H9 (cell line): ENCODE results near the gene MRPL18. TPM values are rescaled to one million over a fixed set of nuclear protein-coding genes. Genes with fewer than 3 reads are reported as not detected.
A peak's percentile ranks its signal among the peaks of the same experiment; 100 is the strongest.

Source experiments
- DNase-seq: peaks from one replicate; pipeline ENCODE4 v3.0.0-alpha.2; 2017
- H2AFZ ChIP-seq: one replicate; pipeline ENCODE4 v1.6.1; 2013; ENCODE audit warnings: mild to moderate bottlenecking, low read length, control low read depth, moderate library complexity
- H2AK5ac ChIP-seq: 2 replicates; pipeline ENCODE4 v1.6.1; 2013; ENCODE audit warnings: low read length, control low read depth, mixed read lengths; ENCODE audit not compliant: insufficient read length
- H2BK120ac ChIP-seq: one replicate; pipeline ENCODE4 v1.6.1; 2013; ENCODE audit warnings: low read depth, mild to moderate bottlenecking, low read length, control low read depth, inconsistent platforms; ENCODE audit not compliant: poor library complexity, severe bottlenecking
- H2BK12ac ChIP-seq: 2 replicates; pipeline ENCODE4 v1.6.1; 2013; ENCODE audit warnings: low read length, control low read depth, mixed read lengths, low read depth; ENCODE audit not compliant: insufficient read length
- H2BK15ac ChIP-seq: 2 replicates; pipeline ENCODE4 v1.6.1; 2013; ENCODE audit warnings: low read depth, low read length, control low read depth
- H2BK20ac ChIP-seq: one replicate; pipeline ENCODE4 v1.6.1; 2013; ENCODE audit warnings: low read depth, mild to moderate bottlenecking, low read length, control low read depth, inconsistent platforms; ENCODE audit not compliant: poor library complexity, severe bottlenecking
- H2BK5ac ChIP-seq: 2 replicates; pipeline ENCODE4 v1.6.1; 2013; ENCODE audit warnings: low read length, control low read depth, mixed read lengths; ENCODE audit not compliant: insufficient read length
- H3K14ac ChIP-seq: 2 replicates; pipeline ENCODE4 v1.6.1; 2013; ENCODE audit warnings: low read length, control low read depth; ENCODE audit not compliant: insufficient read depth
- H3K18ac ChIP-seq: 2 replicates; pipeline ENCODE4 v1.6.1; 2013; ENCODE audit warnings: low read depth, mild to moderate bottlenecking, mixed read lengths, low read length, control low read depth; ENCODE audit not compliant: insufficient read length
- H3K23ac ChIP-seq: 2 replicates; pipeline ENCODE4 v1.6.1; 2013; ENCODE audit warnings: low read length, control low read depth, mixed read lengths, low read depth; ENCODE audit not compliant: insufficient read length
- H3K23me2 ChIP-seq: 2 replicates; pipeline ENCODE4 v1.6.1; 2013; ENCODE audit warnings: low read depth, mild to moderate bottlenecking, mixed read lengths, low read length, control low read depth; ENCODE audit not compliant: insufficient read length, poor library complexity, severe bottlenecking
- H3K27ac ChIP-seq: 2 replicates; pipeline ENCODE4 v1.5.1; 2013; ENCODE audit warnings: low read length, control low read depth, mixed read lengths, low read depth; ENCODE audit not compliant: insufficient read length
- H3K27me3 ChIP-seq: 2 replicates; pipeline ENCODE4 v1.6.1; 2013; ENCODE audit warnings: low read length, control low read depth, inconsistent platforms; ENCODE audit not compliant: insufficient read depth
- H3K4ac ChIP-seq: 2 replicates; pipeline ENCODE4 v1.6.1; 2013; ENCODE audit warnings: low read depth, mild to moderate bottlenecking, control low read depth, inconsistent platforms, low read length, moderate library complexity
- H3K4me1 ChIP-seq: 2 replicates; pipeline ENCODE4 v1.6.1; 2013; ENCODE audit warnings: low read length, control low read depth, inconsistent platforms; ENCODE audit not compliant: insufficient read depth
- H3K4me2 ChIP-seq: 2 replicates; pipeline ENCODE4 v1.6.1; 2013; ENCODE audit warnings: low read length, control low read depth, mixed read lengths; ENCODE audit not compliant: insufficient read length, insufficient read depth
- H3K56ac ChIP-seq: 2 replicates; pipeline ENCODE4 v1.6.1; 2013; ENCODE audit warnings: low read depth, mild to moderate bottlenecking, mixed read lengths, low read length, control low read depth; ENCODE audit not compliant: insufficient read length
- H3K79me1 ChIP-seq: 2 replicates; pipeline ENCODE4 v1.6.1; 2013; ENCODE audit warnings: low read depth, mild to moderate bottlenecking, moderate library complexity, low read length, control low read depth, inconsistent platforms; ENCODE audit not compliant: insufficient read depth, poor library complexity, severe bottlenecking
- H3K79me2 ChIP-seq: 2 replicates; pipeline ENCODE4 v1.6.1; 2013; ENCODE audit warnings: low read length, control low read depth, inconsistent platforms; ENCODE audit not compliant: insufficient read depth
- H3K9ac ChIP-seq: 2 replicates; pipeline ENCODE4 v1.6.1; 2013; ENCODE audit warnings: low read length, control low read depth, mixed read lengths; ENCODE audit not compliant: insufficient read length; ENCODE audit errors: extremely low read depth
- H3K9me3 ChIP-seq: one replicate; pipeline ENCODE4 v1.6.1; 2013; ENCODE audit warnings: low read depth, low read length, inconsistent platforms; ENCODE audit not compliant: control insufficient read depth
- H3T11ph ChIP-seq: one replicate; pipeline ENCODE4 v1.6.1; 2013; ENCODE audit warnings: mild to moderate bottlenecking, low read length, control low read depth, inconsistent platforms
- H4K20me1 ChIP-seq: one replicate; pipeline ENCODE4 v1.6.1; 2013; ENCODE audit not compliant: control insufficient read depth, insufficient read length, insufficient read depth
- H4K5ac ChIP-seq: 2 replicates; pipeline ENCODE4 v1.6.1; 2013; ENCODE audit warnings: low read depth, mild to moderate bottlenecking, mixed read lengths, low read length, control low read depth; ENCODE audit not compliant: insufficient read length
- H4K8ac ChIP-seq: replicated peaks from 2 replicates; pipeline ENCODE4 v1.6.1; 2013; ENCODE audit warnings: low read length, control low read depth, mixed read lengths, low read depth; ENCODE audit not compliant: insufficient read length
- H4K91ac ChIP-seq: 2 replicates; pipeline ENCODE4 v1.6.1; 2013; ENCODE audit warnings: low read depth, mild to moderate bottlenecking, moderate library complexity, mixed read lengths, low read length, control low read depth; ENCODE audit not compliant: insufficient read length
- H3K27ac Mint-ChIP-seq, 3 experiments: 2 replicates in 2 of 3; 3 replicates in 1 of 3; pipeline ENCODE4 v1.8.0; 2020 to 2021; ENCODE audit warnings: mixed read lengths in 3 of 3, mild to moderate bottlenecking in 1 of 3, moderate library complexity in 1 of 3
- H3K27me3 Mint-ChIP-seq: 2 replicates; pipeline ENCODE4 v1.8.0; 2021; ENCODE audit warnings: low read depth, mild to moderate bottlenecking, moderate library complexity, mixed read lengths
- H3K36me3 Mint-ChIP-seq, 3 experiments: 2 replicates in 2 of 3; 3 replicates in 1 of 3; pipeline ENCODE4 v1.8.0; 2020 to 2021; ENCODE audit warnings: low read depth in 3 of 3, mixed read lengths in 3 of 3; ENCODE audit not compliant: insufficient read depth in 1 of 3
- H3K4me1 Mint-ChIP-seq, 2 experiments: 2 replicates each; pipeline ENCODE4 v1.8.0; 2020; ENCODE audit warnings: mixed read lengths in 2 of 2
- H3K4me3 Mint-ChIP-seq, 2 experiments: 2 replicates in 1 of 2; 3 replicates in 1 of 2; pipeline ENCODE4 v1.8.0; 2020 to 2021; ENCODE audit warnings: mild to moderate bottlenecking in 2 of 2, mixed read lengths in 2 of 2, moderate library complexity in 1 of 2
- H3K9me3 Mint-ChIP-seq, 2 experiments: 2 replicates in 1 of 2; 3 replicates in 1 of 2; pipeline ENCODE4 v1.8.0; 2020; ENCODE audit warnings: mild to moderate bottlenecking in 2 of 2, mixed read lengths in 2 of 2, moderate library complexity in 1 of 2
- WGBS: extraction: QIAGEN DNeasy Blood & Tissue Kit; methylation state at CpG from one replicate; pipeline ENCODE4 v1.1.7; 2013; ENCODE audit warnings: missing lambda C conversion rate, low lambda C conversion rate, mixed read lengths; ENCODE audit not compliant: insufficient read length; ENCODE audit errors: extremely low coverage; 5-methylcytosine and 5-hydroxymethylcytosine counted together
- total RNA-seq: library from RNA; stranded (reverse); gene quantifications from 2 replicates; pipeline ENCODE4 v1.2.1, GENCODE V29; 2021
- TF ChIP-seq, protein P1 (sequence below): fragments of 200-600 bp; sonication (generic); conservative IDR thresholded peaks from 3 replicates; pipeline ENCODE4 v1.8.0; 2021; ENCODE audit warnings: antibody characterized with exemption, mild to moderate bottlenecking

Gene MRPL18
- total RNA-seq, 1 experiment from 2014 or later: 88.8 TPM

DNA sequence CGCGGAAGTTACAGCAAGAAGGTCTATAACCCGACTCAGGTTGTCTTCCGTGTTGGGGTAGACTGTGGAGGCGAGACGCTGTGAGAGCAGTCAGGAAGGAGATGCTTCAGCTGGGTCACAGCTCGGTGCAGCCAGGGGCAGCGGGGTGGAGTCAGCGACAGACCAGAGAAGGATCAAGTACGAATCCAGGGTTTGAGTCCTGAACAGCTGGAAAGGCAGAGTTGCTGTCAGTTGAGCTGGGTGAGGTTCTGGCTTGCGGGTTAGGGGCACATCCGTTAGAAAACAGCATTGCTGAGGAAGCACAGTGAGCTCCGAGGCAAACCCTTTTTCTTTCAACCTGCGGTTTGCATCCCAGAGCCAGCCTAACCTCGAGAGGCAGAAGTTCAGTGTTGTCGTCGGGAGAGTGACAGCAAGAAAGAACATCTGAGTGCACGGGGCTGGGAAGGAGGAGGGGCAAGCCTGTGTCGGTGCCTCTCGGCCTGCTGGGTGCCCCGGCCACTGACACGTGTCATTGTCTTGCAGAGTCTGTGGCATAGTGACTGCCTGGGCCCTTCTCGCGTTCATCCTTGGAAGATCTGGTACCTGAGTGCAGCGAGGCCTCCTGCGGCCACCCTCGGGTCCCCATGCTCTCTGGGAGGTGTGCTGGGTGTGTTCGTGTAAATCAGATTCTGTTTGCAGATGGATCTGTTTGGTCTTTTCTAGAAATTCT, 29.8 kb downstream of the MRPL18 start:
- H2BK12ac ChIP-seq: no peak overlapping the region
- no peak overlapping the region for H3K18ac ChIP-seq
- H3K23ac ChIP-seq: no peak overlapping the region
- no peak overlapping the region for H2BK5ac ChIP-seq
- no peaks in the 10 kb centered on the region for H3K23me2 ChIP-seq
- no peak overlapping the region for H2BK20ac ChIP-seq
- TF ChIP-seq, protein P1, sequence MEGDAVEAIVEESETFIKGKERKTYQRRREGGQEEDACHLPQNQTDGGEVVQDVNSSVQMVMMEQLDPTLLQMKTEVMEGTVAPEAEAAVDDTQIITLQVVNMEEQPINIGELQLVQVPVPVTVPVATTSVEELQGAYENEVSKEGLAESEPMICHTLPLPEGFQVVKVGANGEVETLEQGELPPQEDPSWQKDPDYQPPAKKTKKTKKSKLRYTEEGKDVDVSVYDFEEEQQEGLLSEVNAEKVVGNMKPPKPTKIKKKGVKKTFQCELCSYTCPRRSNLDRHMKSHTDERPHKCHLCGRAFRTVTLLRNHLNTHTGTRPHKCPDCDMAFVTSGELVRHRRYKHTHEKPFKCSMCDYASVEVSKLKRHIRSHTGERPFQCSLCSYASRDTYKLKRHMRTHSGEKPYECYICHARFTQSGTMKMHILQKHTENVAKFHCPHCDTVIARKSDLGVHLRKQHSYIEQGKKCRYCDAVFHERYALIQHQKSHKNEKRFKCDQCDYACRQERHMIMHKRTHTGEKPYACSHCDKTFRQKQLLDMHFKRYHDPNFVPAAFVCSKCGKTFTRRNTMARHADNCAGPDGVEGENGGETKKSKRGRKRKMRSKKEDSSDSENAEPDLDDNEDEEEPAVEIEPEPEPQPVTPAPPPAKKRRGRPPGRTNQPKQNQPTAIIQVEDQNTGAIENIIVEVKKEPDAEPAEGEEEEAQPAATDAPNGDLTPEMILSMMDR: no peak
- no peak overlapping the region for H4K8ac ChIP-seq
- 0 out of 2 replicates have a peak overlapping the region, but pooled peaks have one; percentile 4 for H3K14ac ChIP-seq
- no peaks in the 10 kb centered on the region for H3K27me3 ChIP-seq
- no peaks in the 10 kb centered on the region for H3K4me1 ChIP-seq
- Mint-ChIP-seq H3K27ac (peak overlapping the region in 1 of 3 experiments; percentile 59; a peak in 2 of 7 replicates), H3K4me1 (peaks cover 18 to 26% of the 10 kb centered on the region in 2 experiments), H3K9me3 (no peaks in the 10 kb centered on the region), H3K36me3 (no peaks in the 10 kb centered on the region; a peak in 1 of 7 replicates), H3K27me3 (no peaks in the 10 kb centered on the region; the same call in none of the 2 replicates), H3K4me3 (no peak overlapping the region)
- H3K56ac ChIP-seq: no peak overlapping the region
- H3T11ph ChIP-seq: no peak overlapping the region
- no peaks in the 10 kb centered on the region for H3K9me3 ChIP-seq
- no peaks in the 10 kb centered on the region for H4K20me1 ChIP-seq
- no peak overlapping the region for H4K91ac ChIP-seq
- no peaks in the 10 kb centered on the region for H3K79me2 ChIP-seq
- H3K4me2 ChIP-seq: no peak overlapping the region
- no CpG with 5 or more reads among the region's 28 CpGs for WGBS
- H2AFZ ChIP-seq: no peak overlapping the region
- no peak overlapping the region for H3K9ac ChIP-seq
- no peak overlapping the region for H2BK120ac ChIP-seq
- H3K4ac ChIP-seq: no peak overlapping the region
- no peak overlapping the region for H3K27ac ChIP-seq
- peak; percentile 57 for DNase-seq
- H3K79me1 ChIP-seq: no peaks in the 10 kb centered on the region
- H2AK5ac ChIP-seq: no peak overlapping the region
- no peak overlapping the region for H2BK15ac ChIP-seq
- H4K5ac ChIP-seq: no peak overlapping the region
